ENCODE results near the gene ADGRA1. TPM values are rescaled to one million over a fixed set of nuclear protein-coding genes. Genes with fewer than 3 reads are reported as not detected.

The ADGRA1 gene
- total RNA-seq, 4 donors from 2014 or later = not detected

DNA sequence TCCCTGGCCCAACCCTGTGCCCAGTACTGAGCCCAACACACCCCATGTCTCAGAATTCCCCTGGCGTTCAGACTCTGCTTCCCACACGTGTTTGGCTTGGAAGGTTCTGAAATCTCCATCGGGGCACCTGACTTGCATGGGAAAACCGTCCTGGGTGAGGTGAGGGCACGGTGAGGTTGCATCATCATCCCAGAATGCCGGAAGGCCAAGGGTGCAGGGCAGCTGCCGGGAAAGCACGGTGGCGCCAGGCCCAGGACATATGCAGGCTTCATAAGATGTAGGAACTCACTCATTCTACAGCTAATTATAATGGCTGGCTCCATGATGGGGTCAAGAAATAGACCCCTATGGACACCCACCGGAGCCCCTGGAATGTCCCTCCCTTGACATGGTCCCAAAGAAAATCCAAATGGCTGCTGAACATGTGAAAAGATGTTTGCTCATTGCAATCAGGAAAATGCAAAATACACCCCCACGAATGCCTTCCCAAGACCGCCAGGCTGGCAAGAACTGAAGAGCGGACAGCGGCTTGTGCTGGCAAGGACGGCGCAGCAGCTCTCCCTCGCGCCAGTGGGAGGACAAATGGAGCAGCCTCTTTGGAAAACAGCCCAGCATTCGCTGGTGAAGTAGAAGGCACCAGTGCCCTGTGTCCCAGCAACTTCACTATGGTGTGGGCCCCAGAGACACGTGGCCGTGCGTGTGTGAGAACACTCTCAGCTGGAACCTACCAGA is 74.6 kb downstream of the ADGRA1 start:
- H3K9me3 ChIP-seq = no peaks in the 10 kb centered on the region
- H3K27ac ChIP-seq = no peak overlapping the region
- TF ChIP-seq, protein P1, sequence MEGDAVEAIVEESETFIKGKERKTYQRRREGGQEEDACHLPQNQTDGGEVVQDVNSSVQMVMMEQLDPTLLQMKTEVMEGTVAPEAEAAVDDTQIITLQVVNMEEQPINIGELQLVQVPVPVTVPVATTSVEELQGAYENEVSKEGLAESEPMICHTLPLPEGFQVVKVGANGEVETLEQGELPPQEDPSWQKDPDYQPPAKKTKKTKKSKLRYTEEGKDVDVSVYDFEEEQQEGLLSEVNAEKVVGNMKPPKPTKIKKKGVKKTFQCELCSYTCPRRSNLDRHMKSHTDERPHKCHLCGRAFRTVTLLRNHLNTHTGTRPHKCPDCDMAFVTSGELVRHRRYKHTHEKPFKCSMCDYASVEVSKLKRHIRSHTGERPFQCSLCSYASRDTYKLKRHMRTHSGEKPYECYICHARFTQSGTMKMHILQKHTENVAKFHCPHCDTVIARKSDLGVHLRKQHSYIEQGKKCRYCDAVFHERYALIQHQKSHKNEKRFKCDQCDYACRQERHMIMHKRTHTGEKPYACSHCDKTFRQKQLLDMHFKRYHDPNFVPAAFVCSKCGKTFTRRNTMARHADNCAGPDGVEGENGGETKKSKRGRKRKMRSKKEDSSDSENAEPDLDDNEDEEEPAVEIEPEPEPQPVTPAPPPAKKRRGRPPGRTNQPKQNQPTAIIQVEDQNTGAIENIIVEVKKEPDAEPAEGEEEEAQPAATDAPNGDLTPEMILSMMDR (IDR thresholded peaks at IDR 0.05) = no peak
- TF ChIP-seq POLR2A (IDR thresholded peaks at IDR 0.05) = no peak
- peaks cover 0 to 14% (median 7%) of the 10 kb centered on the region in 4 donors for H3K4me1 ChIP-seq
- peak in 1 of 3 donors; percentile 34 for DNase-seq
- H3K4me3 ChIP-seq = no peak overlapping the region
- peaks cover 0 to 19% of the 10 kb centered on the region in 2 donors for H3K27me3 ChIP-seq
- H3K36me3 ChIP-seq = no peaks in the 10 kb centered on the region

DNA sequence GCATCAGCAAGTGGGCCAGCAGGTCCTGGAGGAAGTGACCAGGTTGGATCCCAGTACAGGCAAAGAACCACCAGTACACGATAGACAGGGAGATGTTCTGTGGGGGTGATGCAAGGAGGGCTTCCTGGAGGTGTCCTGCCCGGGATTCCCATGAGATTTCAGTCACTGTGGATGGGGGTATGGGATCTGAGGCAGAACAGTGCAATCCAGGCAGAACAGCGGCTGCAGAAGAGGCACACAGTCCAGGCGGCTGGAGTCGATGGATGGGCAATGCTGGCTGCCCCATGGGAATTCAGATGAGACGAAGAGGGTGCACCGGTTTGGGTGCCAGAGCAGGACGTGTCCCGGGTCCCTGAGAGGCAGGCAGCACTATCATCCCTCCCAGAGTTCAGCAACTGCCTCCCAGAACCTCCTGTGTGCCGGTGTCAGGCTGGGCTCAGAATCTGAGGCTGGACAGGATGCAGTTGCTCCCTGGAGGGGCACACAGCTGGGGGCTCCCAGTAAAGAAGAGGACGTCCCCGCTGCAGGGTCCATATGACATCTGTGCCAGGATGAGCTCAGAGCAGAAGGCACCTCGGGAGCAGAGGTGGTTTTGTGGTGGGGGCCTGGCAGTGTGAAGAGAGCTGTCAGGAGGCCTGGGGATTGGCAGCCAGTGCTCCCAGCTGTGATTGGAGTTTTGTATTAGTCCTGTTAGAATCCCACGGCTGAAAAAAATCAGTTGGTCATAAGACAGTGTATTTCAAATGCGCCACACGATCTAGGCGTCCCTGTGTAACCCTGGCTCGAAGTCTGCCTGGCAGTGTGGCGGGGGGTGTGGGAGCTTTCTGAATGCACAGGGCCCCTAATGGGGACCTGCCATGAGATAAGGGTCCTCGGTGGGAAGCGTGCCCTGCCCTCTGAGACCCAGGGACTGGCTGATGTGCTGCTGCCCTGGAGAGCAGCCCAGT is 75.5 kb downstream of the ADGRA1 start:
- H3K4me1 ChIP-seq = peaks cover 0 to 14% (median 7%) of the 10 kb centered on the region in 4 donors
- H3K27ac ChIP-seq = no peak overlapping the region
- no peak overlapping the region for H3K4me3 ChIP-seq
- peak in 1 of 3 donors; percentile 30 for DNase-seq
- TF ChIP-seq, protein P1 (IDR thresholded peaks at IDR 0.05) = no peak
- no peak for TF ChIP-seq POLR2A (IDR thresholded peaks at IDR 0.05)
- H3K9me3 ChIP-seq = no peaks in the 10 kb centered on the region
- H3K27me3 ChIP-seq = peaks cover 0 to 19% of the 10 kb centered on the region in 2 donors
- no peaks in the 10 kb centered on the region for H3K36me3 ChIP-seq

DNA sequence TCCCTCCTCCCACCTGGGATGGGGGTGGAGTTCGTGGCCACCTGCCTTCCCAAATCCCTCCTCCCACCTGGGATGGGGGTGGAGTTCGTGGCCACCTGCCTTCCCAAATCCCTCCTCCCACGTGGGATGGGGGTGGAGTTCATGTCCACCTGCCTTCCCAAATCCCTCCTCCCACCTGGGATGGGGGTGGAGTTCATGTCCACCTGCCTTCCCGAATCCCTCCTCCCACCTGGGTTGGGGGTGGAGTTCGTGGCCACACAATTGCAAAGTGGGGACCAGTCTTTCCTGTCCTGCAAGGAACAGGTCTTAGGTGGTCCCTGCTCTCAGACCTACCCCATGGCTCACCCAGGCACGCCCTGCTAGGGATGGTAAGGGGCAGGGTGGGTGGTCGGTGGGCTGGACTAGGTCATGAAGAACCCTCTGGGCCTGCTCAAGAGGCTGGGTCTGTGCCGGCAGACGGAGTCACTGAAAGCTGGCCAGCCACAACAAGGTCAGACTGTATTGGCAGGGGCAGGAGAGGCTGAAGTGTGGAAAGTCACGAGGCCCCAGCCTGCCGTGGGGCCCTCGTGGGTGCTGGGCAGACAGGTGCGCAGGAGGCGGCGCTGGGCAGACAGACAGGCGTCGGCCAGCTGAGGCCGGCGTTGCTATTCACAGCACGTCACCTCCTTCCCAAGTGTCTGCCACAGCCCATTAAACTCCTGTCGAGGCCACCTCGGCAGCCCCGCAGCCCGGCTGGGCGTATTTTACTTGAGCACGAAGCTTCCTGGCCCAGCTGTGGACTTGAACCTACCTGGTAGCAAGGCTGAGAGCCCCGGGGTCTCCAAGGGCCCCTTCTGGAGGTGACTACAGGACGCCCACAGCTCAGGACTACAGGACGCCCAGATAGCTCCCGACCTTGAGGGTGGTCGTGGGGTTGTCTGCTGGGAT is 76.4 kb downstream of the ADGRA1 start:
- TF ChIP-seq, protein P1 (IDR thresholded peaks at IDR 0.05) = no peak
- TF ChIP-seq POLR2A (IDR thresholded peaks at IDR 0.05) = no peak
- no peak overlapping the region for H3K27ac ChIP-seq
- H3K9me3 ChIP-seq = no peaks in the 10 kb centered on the region
- peak in 1 of 3 donors; percentile 40 for DNase-seq
- H3K4me3 ChIP-seq = no peak overlapping the region
- H3K36me3 ChIP-seq = no peaks in the 10 kb centered on the region
- H3K4me1 ChIP-seq = peaks cover 0 to 14% (median 7%) of the 10 kb centered on the region in 4 donors
- peaks cover 0 to 19% of the 10 kb centered on the region in 2 donors for H3K27me3 ChIP-seq

DNA sequence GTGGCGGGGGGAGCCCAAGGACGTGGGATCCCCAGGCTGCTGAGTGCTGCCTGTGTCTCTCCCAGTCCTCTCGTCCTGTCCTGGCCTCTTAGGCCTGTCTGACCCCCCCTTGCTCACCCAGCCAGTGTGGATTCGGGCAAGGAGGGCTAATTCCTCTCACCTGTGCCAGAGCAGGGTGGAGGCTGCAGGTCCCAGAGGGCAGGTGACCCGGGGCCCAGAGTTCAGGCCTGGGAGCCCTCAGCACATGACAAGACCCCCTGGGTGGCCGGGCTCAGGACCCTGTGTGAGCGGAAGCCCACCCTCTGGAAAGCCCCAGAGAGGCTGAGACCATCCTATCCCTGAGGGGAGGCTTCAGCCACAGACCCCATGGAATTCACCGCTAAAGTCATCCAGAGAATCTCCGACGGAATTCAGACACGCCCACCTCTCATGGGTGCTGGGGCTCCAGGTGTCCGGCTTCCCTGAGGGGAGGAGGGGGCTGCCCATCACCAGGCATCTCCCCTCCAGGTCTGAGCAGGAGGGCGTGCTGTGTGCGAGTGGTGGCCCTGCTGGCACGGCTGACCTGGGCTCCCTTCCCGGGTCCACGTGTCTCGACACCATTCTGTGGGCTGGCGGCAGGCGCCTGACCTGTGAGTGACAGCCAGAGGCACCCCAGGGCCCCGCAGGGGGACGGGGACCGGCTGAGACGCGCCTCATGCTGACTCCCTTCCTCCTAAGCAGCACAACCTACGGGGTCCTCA is 77.3 kb downstream of the ADGRA1 start:
- Histone ChIP-seq H3K27ac (no peak overlapping the region), H3K4me1 (peaks cover 0 to 14% (median 7%) of the 10 kb centered on the region in 4 donors), H3K9me3 (no peaks in the 10 kb centered on the region), H3K36me3 (no peaks in the 10 kb centered on the region), H3K4me3 (no peak overlapping the region), H3K27me3 (peaks cover 0 to 16% of the 10 kb centered on the region in 2 donors)
- TF ChIP-seq, protein P1 (IDR thresholded peaks at IDR 0.05) = no peak
- TF ChIP-seq POLR2A (IDR thresholded peaks at IDR 0.05) = no peak
- DNase-seq = peak in 1 of 3 donors; percentile 39
